HEK293T (cell line): Measurements from ENCODE around the gene PRKG1.

ENCODE experiments used
- BHLHE40 ChIP-seq: fragments of 450-650 bp; IDR thresholded peaks from 2 replicates; pipeline ENCODE4 v1.6.1; 2016; ENCODE audit warnings: mild to moderate bottlenecking, moderate library complexity, borderline replicate concordance
- HDGF ChIP-seq: fragments of 450-650 bp; IDR thresholded peaks from 2 replicates; pipeline ENCODE4 v1.6.1; 2017; ENCODE audit warnings: antibody characterized with exemption, borderline replicate concordance
- SUZ12 ChIP-seq: fragments of 450-650 bp; IDR thresholded peaks from 2 replicates; pipeline ENCODE4 v1.6.1; 2016; ENCODE audit warnings: mild to moderate bottlenecking
- TARDBP ChIP-seq: fragments of 450-650 bp; IDR thresholded peaks from 2 replicates; pipeline ENCODE4 v1.6.1; 2016

- no peak for TF ChIP-seq TARDBP
- TF ChIP-seq HDGF: no peak
- TF ChIP-seq SUZ12: no peak
- no peak for TF ChIP-seq BHLHE40
Measured at GRCh38 chr10:52056291-52056690, 982.0 kb downstream of the PRKG1 start.
